DLD1 (cell line): ENCODE measurements around the gene TOMM70.
"Not testable (repeated sequence)": the region's sequence is repeated elsewhere in the genome, so short reads cannot be mapped to it uniquely, and the experiment has no call there.

ENCODE experiments used
- in situ Hi-C: cut with HindIII; loops from 2 replicates; pipeline ENCODE4 v1.10.0; 2017; ENCODE audit warnings: low sequenced_read_pairs

The TOMM70 gene

GRCh38 chr3:100400780-100401673, at the start of gene TOMM70, which contains the start of gene LNP1:
TOMM70 (minus strand) TSS chr3:100401089; CDS start chr3:100400949, 140 bp downstream.
LNP1 (plus strand) TSS chr3:100401539; CDS start chr3:100429730, 28,191 bp downstream.
- in situ Hi-C loops, result no loop called here

DNA sequence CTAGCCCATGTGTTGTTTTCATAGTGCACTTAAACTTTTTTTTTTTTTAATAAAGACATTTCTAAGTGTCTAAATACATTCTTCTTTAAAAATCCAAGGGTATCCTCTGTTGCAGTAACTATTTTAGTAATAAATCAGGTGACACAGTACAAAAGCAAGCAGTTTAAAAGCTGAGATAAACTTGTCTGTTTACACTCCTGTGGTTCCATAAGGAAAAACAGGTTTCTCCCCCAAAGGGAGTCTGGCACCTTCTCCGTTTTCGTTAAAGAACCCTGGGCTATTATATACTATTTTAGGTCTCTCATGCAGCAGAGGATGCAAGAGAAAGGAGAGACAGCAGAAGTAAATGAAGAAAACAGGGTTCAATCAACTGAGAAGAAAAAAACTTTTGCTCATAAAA, 48.3 kb upstream of the TOMM70 start:
- in situ Hi-C loops, result no loop called here

GRCh38 chr3:100448079-100448478, 47.2 kb upstream of the TOMM70 start:
- in situ Hi-C loops, result no loop called here

DNA sequence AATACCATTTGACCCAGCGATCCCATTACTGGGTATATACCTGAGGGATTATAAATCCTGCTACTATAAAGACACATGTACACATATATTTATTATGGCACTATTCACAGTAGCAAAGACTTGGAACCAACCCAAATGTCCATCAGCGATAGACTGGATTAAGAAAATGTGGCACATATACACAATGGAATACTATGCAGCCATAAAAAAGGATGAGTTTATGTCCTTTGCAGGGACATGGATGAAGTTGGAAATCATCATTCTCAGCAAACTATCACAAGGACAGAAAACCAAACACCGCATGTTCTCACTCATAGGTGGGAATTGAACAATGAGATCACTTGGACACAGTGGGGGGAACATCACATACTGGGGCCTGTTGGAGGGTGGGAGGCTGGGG, 46.2 kb upstream of the TOMM70 start:
- in situ Hi-C loops, result not testable (repeated sequence)

DNA sequence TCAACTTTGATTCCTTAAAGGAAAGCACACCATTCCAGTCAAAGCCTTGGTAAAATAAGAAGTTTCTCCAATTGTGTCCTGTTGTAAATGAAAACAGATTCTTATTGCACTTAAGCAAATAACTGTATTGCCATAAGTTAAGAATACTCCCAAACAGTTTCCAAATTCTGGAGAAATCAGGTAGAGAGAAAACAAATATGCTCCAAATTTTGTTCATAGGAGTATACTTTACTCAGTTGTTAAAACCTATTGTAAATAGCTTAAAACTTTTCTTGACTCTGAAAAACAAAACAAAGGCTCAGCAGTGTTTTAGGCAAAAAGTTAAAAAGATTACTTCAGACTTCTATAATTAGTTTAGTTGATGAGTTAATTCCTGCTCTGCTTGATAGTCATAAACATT, 42.8 kb upstream of the TOMM70 start:
- in situ Hi-C loops, result no loop called here

DNA sequence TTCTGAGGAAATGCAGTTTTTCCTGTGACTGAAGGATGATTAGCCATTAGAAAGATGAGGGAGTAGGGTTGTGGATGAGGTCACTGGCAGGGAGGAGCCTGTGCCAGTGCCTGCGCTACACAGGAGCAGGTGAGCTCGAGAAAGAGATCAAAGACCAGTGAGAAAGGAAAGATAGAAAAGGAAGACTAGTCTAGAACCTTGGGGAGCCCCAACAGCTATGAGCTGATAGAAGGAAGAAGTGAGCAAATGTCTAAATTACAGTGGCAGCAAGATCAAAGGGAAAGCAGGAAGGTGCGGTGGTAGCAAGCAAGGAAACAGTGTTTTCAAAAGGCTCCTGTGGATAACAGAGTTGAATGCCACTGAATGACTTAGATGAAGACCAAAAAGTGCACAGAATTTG, 40.0 kb upstream of the TOMM70 start:
- in situ Hi-C loops, result no loop called here

- in situ Hi-C loops, result no loop called here
Measured at GRCh38 chr3:100438623-100438974, 37.7 kb upstream of the TOMM70 start.

DNA sequence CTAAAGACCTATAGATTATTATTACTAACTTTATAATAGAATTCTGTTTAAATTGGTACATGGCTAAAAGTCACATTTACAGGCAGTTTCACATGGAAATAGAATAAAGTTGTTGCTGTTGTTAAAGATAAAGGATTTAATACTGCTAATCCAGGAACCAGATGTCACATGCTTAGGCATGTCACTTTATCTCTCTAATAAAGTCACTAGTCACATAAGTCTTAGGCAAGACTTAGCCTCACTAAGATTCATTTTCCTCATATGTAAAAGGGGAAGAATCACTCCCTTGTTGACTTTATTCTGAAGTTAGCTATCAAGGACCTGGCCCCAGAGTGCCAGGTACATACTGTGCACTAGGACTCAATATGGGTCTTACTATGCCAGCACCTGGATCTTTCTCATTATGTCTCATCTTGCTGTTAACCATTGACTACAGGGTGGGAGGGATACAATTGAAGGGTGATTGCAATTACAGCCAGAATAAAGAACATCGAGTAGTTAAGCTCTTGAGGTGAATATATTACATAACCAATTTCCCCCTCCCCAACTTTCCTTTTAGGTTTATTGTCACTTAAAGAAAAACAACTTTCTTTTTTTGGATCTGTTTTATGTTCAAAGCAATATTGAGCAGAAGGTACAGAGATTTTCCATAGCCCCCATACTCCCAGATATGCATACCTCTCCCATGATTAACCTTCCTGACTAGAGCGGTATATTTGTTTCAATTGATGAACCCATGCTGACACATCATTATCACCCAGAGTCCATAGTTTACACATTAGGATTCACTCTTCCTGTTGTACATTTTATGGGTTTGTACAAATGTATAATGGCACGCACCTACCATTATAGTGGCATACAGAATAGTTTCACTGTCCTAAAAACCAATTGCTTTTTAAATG, 37.1 kb upstream of the TOMM70 start:
- in situ Hi-C loops, result no loop called here

DNA sequence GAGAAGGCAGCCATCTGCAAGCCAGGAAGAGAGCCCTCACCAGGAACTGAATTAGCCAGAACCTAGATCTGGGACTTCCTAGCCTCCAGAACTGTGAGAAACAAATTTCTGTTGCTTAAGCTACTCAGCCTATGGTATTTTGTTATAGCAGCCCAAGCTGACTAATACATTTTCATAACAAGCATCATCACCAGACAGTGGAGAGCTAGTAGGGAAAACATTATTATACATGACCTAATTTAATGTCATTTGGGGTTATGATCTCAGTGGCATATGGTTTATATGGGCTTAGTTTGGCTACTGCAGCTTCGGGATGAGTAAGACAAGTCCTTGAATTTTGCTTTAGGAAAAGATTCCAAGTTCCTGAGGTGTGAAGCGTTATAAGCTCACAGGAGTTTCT, 36.1 kb upstream of the TOMM70 start:
- in situ Hi-C loops, result no loop called here

DNA sequence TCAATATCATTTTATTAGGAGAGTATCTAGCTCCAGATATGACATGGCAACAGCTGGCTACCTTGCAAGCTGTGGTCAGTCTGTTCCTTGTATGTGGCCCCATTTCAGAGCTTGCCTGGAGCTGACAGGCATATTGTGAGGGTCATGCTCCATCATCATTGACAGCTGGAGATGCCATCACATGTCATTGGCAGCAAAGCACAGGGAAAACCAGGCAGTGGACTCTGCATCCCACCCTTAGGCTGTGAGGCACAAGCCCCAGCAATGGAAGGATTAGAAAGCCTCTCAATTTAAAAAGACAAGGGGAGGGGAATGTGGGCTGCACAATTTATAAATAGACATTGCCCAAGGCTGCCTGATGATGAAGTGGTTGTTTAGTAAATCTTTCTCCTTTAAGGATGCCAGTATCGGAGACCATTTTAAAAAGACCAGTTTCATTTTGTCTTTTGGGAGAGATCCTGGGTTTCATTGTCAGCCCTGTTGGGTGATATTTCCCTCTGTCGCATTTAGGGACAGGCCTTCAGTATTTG, 28.4 kb upstream of the TOMM70 start:
- in situ Hi-C loops, result no loop called here

GRCh38 chr3:100427699-100428098, 26.8 kb upstream of the TOMM70 start:
- in situ Hi-C loops, result no loop called here

- in situ Hi-C loops, result no loop called here
Measured at GRCh38 chr3:100426067-100426682, 25.3 kb upstream of the TOMM70 start.

GRCh38 chr3:100425316-100425715, 24.4 kb upstream of the TOMM70 start:
- in situ Hi-C loops, result no loop called here

GRCh38 chr3:100424261-100424660, 23.4 kb upstream of the TOMM70 start:
- in situ Hi-C loops, result no loop called here

- in situ Hi-C loops, result no loop called here
Measured at GRCh38 chr3:100423611-100424010, 22.7 kb upstream of the TOMM70 start.

DNA sequence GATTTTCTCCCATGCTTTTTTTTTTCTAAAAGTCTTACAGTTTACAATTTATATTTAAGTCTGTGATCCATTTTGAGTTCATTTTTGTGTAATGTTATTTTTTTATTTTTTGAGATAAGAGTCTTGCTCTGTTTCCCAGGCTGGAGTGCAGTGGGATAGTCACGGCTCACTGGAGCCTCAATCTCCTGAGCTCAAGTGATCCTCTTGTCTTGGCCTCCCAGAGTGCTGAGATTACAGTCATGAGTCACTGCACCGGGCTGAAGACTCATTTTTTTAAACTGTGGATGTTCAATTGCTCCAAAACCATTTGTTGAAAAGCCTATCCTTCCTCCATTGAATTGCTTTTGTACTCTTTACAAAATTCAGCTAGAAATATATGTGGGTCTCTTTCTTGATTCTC, 20.0 kb upstream of the TOMM70 start:
- in situ Hi-C loops, result no loop called here

- in situ Hi-C loops, result no loop called here
Measured at GRCh38 chr3:100419406-100419805, 18.5 kb upstream of the TOMM70 start.

DNA sequence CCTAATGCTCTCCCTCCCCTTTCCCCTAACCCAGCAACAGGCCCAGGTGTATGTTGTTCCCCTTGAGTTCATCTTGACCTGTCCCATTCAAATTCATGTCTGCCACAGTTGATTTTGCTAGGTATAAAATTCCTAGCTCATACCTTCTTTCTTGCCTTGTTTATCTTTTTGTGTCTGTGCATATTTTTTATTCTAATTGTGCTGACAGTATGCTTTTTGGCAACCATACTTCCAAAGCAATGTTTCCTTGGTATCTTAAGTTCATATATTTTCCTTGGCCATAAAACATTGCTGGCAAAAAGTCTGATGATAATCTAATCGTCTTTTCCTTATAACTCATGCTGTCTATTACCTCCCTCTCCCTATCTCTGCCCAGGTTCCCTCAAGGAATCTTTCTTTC, 16.0 kb upstream of the TOMM70 start:
- in situ Hi-C loops, result no loop called here

- in situ Hi-C loops, result no loop called here
Measured at GRCh38 chr3:100416176-100416575, 15.3 kb upstream of the TOMM70 start.

DNA sequence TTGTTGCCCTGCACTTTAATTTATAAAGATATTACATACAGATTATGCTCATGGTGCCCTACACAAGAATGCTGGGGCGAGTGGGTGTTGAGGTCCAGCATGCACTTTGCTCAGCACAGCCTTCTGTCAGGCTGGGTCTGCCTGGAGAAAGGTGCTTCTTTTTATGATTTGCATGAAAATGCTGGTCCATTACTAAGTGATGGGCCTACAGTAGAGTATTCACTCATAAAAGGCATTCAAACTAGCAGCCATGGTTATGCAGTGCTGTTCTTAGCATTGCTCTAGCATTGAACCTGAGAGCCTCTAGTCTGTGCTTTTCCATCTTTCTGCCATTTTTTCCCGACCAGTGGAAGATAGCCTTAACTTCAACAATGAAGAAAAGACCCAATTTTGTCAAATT, 12.7 kb upstream of the TOMM70 start:
- in situ Hi-C loops, result no loop called here
